A673 (cell line): Measurements from ENCODE around the gene MICALL2. TPM values are rescaled to one million over a fixed set of nuclear protein-coding genes. Genes with fewer than 3 reads are reported as not detected.

ENCODE experiments used
- BruUV-seq: library from RNA; stranded (reverse); fragments of 400-500 nt; replicated peaks from 2 replicates; lab custom pipeline; 2021; lab: Mats Ljungman, UMichigan
- CTCF ChIA-PET: fragments of 300-600 bp; sonication (Branson Sonifier 250); formaldehyde crosslinking; loops from one replicate; lab custom pipeline; 2022; ENCODE audit warnings: antibody characterized with exemption; lab: Charles Lee
- POLR2A ChIA-PET: fragments of 300-600 bp; sonication (Branson Sonifier 250); formaldehyde crosslinking; loops from one replicate; lab custom pipeline; 2022; ENCODE audit warnings: antibody characterized with exemption; ENCODE audit not compliant: low non-redundant PET; lab: Charles Lee
- DNase-seq: peaks from one replicate; pipeline ENCODE4 v3.0.0-alpha.2; 2015; ENCODE audit warnings: low spot score
- H3K27ac ChIP-seq: fragments of 200-600 bp; sonication (generic); 2 replicates; pipeline ENCODE4 v1.5.1; 2016; ENCODE audit warnings: mixed run types, low read depth, mild to moderate bottlenecking, mixed read lengths, antibody characterized with exemption, low read length; ENCODE audit not compliant: poor library complexity, severe bottlenecking
- H3K27me3 ChIP-seq: fragments of 200-600 bp; sonication (generic); replicated peaks from 2 replicates; pipeline ENCODE4 v1.6.1; 2017; ENCODE audit warnings: mixed run types, low read depth, mild to moderate bottlenecking, mixed read lengths, antibody characterized with exemption, low read length; ENCODE audit not compliant: insufficient read depth, poor library complexity
- H3K36me3 ChIP-seq: fragments of 200-600 bp; sonication (generic); 2 replicates; pipeline ENCODE4 v1.6.1; 2016; ENCODE audit warnings: mixed run types, mild to moderate bottlenecking, mixed read lengths, antibody characterized with exemption, low read length; ENCODE audit not compliant: insufficient read depth, poor library complexity, severe bottlenecking
- H3K4me1 ChIP-seq: fragments of 200-600 bp; sonication (generic); 2 replicates; pipeline ENCODE4 v1.6.1; 2017; ENCODE audit warnings: mixed run types, mild to moderate bottlenecking, mixed read lengths, antibody characterized with exemption, low read length; ENCODE audit not compliant: insufficient read depth, poor library complexity, severe bottlenecking
- H3K4me3 ChIP-seq: fragments of 200-600 bp; sonication (generic); 2 replicates; pipeline ENCODE4 v1.5.1; 2016; ENCODE audit warnings: low read depth, mixed run types, mild to moderate bottlenecking, mixed read lengths, low read length; ENCODE audit not compliant: poor library complexity, severe bottlenecking
- H3K9me3 ChIP-seq: fragments of 200-600 bp; sonication (generic); 2 replicates; pipeline ENCODE4 v1.6.1; 2016; ENCODE audit warnings: mixed run types, low read depth, mild to moderate bottlenecking, mixed read lengths, antibody characterized with exemption, low read length; ENCODE audit not compliant: poor library complexity, severe bottlenecking
- EZH2 ChIP-seq: fragments of 200-600 bp; sonication (generic); IDR thresholded peaks from 2 replicates; pipeline ENCODE4 v1.6.1; 2017; ENCODE audit warnings: borderline replicate concordance, low read depth, mild to moderate bottlenecking, mixed read lengths, antibody characterized with exemption, low read length; ENCODE audit not compliant: poor library complexity, severe bottlenecking
- intact Hi-C: fragments of 100-400 bp; cut with micrococcal nuclease; formaldehyde crosslinking; loops from one replicate; pipeline ENCODE4 v1.10.0; 2022; ENCODE audit not compliant: unreplicated experiment
- total RNA-seq: library from RNA; stranded (reverse); gene quantifications from 2 replicates; pipeline ENCODE4 v1.2.3, GENCODE V29; 2021
- TF ChIP-seq, protein P1 (sequence below): fragments of 300-800, 200-600 bp; sonication (generic); conservative IDR thresholded peaks from 2 replicates; pipeline ENCODE4 v1.5.1; 2017; ENCODE audit warnings: low read depth, mild to moderate bottlenecking, antibody characterized with exemption, low read length, moderate library complexity, mixed read lengths

MICALL2 gene
- total RNA-seq, 1 experiment from 2014 or later: 10.1 TPM

DNA sequence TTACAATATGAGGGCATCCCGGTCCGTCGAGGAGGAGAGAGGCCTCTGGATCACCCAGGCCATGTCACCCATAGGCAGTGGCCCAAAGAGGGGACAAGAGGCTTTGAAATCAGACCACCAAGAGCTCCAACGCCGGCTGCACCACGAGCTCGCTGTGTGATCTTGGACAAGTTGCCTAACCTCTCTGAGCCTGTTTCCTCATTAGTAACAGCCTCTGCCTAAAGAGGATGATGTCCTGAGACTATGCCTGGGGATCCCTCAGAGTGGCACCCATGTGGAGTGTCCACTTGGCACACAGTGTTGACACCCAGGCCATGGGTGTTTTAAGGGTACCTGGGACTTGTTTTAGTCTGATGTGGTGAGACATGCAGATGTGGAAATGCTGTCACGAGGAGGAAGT lies 50.8 kb downstream of the MICALL2 start:
- no peak for TF ChIP-seq EZH2
- TF ChIP-seq, protein P1, sequence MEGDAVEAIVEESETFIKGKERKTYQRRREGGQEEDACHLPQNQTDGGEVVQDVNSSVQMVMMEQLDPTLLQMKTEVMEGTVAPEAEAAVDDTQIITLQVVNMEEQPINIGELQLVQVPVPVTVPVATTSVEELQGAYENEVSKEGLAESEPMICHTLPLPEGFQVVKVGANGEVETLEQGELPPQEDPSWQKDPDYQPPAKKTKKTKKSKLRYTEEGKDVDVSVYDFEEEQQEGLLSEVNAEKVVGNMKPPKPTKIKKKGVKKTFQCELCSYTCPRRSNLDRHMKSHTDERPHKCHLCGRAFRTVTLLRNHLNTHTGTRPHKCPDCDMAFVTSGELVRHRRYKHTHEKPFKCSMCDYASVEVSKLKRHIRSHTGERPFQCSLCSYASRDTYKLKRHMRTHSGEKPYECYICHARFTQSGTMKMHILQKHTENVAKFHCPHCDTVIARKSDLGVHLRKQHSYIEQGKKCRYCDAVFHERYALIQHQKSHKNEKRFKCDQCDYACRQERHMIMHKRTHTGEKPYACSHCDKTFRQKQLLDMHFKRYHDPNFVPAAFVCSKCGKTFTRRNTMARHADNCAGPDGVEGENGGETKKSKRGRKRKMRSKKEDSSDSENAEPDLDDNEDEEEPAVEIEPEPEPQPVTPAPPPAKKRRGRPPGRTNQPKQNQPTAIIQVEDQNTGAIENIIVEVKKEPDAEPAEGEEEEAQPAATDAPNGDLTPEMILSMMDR: no peak
- H3K4me3 ChIP-seq: no peak overlapping the region
- H3K36me3 ChIP-seq: no peaks in the 10 kb centered on the region
- H3K27ac ChIP-seq: no peak overlapping the region
- DNase-seq: no peak
- H3K4me1 ChIP-seq: peaks cover 19% of the 10 kb centered on the region
- H3K27me3 ChIP-seq: no peaks in the 10 kb centered on the region
- ChIA-PET CTCF (interaction anchor here (0.5 kb wide), 1 partner anchor 988 kb away, joined by 3 read pairs; no protein-coding TSS in a partner anchor), POLR2A (no interaction called here)
- BruUV-seq: no TSS peak
- intact Hi-C loops: no loop called here
- H3K9me3 ChIP-seq: no peaks in the 10 kb centered on the region

DNA sequence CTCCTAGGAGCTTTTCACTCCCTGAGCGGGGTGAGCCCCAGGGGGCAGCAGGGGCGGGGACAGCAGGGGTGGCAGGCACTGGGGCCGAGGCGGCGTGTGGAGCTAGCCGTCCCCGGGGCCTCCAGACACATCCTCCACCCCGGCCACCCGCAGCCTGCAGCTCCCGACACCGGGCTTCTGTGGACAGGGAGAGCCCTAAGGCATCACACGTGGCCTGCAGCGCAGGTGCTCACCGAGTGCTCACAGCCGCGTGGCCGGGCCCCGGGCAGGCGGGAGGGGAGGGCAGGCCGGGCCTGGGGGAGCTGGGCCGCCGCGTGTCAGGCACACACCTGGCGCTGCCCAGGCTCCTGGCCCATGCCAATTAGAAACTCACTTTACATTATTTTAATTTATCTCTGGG lies 51.4 kb downstream of the MICALL2 start:
- BruUV-seq: no TSS peak

DNA sequence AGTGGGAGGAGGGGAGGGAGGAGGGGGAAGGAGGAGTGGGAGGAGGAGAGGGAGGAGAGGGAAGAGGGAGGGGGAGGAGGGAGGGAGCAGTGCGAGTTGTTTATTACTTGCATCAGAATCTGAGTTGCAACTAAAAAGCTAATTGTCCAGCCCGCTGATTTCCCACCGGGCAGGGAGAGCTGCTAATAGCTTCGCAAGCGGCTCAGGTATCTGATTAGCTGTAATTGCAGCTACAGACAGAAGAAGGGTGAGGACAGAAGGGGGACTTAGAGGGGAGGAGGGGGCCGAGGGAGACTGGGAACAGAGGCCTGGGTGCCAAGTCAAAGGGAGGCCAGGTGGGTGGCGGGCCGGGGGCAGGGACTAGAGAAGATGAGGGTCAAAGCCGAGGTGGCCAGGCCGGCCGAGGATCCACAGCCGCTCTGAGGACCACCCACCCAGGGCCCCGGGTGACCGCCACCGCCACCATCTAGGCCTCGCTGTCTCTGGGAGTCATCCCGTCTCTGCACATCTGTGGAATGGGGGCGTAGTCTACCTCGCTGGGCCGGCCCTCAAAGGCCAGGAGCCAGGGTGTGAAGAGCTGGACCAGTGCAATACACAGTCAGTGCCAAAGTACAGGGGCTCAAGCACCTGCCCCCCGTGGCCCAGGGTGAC lies 54.2 kb downstream of the MICALL2 start:
- H3K36me3 ChIP-seq: no peaks in the 10 kb centered on the region
- BruUV-seq: no TSS peak
- intact Hi-C loops: no loop called here
- peaks cover 25% of the 10 kb centered on the region for H3K4me1 ChIP-seq
- ChIA-PET POLR2A (no interaction called here), CTCF (interaction anchor here (2.0 kb wide), 1 partner anchor 9 kb away, joined by 5 read pairs; no protein-coding TSS in a partner anchor)
- peaks cover 4% of the 10 kb centered on the region for H3K9me3 ChIP-seq
- TF ChIP-seq EZH2: no peak
- TF ChIP-seq, protein P1: no peak
- no peaks in the 10 kb centered on the region for H3K27me3 ChIP-seq
- H3K4me3 ChIP-seq: no peak overlapping the region
- peak; percentile 37 for DNase-seq
- H3K27ac ChIP-seq: no peak overlapping the region

More for the DNA sequence above, 51.4 kb downstream of the MICALL2 start:
- no peak for TF ChIP-seq EZH2
- TF ChIP-seq, protein P1: no peak
- CTCF ChIA-PET: interaction anchor here (0.5 kb wide), 1 partner anchor 989 kb away, joined by 3 read pairs; no protein-coding TSS in a partner anchor
- intact Hi-C loops: no loop called here
- POLR2A ChIA-PET: no interaction called here
- H3K27ac ChIP-seq: no peak overlapping the region
- no peaks in the 10 kb centered on the region for H3K9me3 ChIP-seq
- peaks cover 21% of the 10 kb centered on the region for H3K4me1 ChIP-seq
- no peaks in the 10 kb centered on the region for H3K27me3 ChIP-seq
- no peaks in the 10 kb centered on the region for H3K36me3 ChIP-seq
- no peak overlapping the region for H3K4me3 ChIP-seq
- no peak for DNase-seq
